GM18861 (cell line): ENCODE data around the gene COPB2.
"Not testable (repeated sequence)": the region's sequence is repeated elsewhere in the genome, so short reads cannot be mapped to it uniquely, and the experiment has no call there.

Source experiments
- ATAC-seq: cut with Tn5 transposase; IDR thresholded peaks from one replicate; pipeline ENCODE4 v1.9.1; 2021; ENCODE audit not compliant: unreplicated experiment

The COPB2 gene

DNA sequence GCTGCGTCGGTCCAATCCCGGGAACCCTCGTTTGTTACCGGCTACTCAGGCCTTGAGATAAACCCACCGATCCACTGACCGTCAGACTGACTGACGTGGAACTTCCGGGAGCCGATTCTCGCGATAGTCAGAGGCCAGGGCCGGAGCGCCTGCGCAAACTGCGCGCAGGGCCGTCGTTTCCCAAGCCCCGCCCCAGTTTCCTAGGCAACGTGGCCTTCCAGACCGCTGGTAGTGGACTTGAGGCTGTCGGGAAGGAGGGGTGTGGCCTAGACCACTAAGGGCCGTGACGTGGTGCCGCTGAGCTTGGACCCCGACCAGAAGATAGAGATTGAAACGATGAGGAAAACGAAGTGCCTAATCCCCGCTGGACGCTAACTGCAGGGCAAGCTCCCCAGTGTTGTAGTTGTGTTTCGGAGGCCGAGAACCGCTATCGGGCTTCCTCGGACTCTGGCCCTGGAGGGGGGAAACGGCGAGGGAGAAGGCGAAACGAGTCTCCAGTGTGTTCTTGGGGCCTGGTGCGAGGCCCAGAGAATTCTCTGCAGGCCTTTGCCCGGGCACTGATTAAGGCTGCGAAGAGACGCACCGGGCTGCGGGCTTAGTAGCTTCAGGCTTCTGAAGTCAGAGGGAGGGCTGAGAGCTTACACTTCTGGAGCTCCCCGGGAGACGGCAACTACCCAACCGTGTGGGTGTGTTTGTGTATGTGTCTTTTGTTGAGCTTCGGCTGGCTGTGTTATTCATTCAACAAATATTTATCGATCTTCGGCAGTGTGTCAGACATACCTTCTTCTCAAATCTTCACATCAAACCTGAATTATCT, at the start of gene COPB2:
Gene COPB2 (minus strand): TSS at position 96 of the 817 bp plus-strand sequence. CDS start 97 bp downstream, outside the sequence.
- peak; percentile 96 for ATAC-seq

DNA sequence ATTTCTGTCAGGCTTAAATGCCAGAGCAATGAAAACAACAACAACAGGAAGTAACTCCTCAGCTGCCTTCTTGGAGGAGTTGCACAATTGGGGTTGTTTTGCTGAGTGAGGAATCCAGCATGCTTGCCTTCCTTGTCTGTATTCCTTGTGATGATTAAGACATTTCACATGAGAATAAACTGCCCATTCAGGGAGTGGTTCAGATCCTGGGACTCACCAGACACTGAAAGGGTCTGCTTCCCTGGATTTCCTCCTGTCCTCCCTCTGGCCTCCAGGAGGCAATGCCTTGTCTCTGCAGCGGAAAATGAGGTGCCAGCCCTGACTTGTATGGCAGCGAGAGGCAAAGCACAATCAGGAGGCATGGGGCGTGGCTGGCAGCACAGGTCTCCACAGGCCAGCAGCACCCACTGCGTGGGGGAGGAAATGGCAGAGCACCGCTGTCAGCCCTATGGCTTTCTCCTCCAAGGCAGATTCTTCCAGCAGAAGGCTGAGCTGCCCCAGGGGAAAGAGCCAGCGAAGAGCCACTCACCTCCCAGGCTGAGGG, 45.4 kb upstream of the COPB2 start:
- no peak for ATAC-seq

DNA sequence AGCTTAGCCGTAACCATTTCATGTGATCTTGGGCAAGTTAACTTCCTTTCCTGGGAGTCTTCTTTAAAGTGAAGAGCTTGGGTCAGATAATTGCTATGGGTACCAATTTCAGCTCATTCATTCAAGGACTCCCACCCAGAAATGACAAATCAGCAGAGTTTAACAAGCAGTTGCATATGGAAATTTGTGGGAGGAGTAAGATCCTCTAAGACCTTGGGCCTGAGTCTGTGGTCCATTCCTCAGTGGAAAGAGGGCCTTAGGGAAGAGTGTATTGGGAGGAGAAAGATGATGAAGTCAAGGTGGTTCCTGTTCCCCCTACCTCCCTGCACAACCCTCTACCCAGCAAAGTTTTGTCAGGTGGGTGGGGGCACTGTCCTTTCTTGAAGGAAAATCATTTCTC, 44.8 kb upstream of the COPB2 start:
- ATAC-seq, result no peak

DNA sequence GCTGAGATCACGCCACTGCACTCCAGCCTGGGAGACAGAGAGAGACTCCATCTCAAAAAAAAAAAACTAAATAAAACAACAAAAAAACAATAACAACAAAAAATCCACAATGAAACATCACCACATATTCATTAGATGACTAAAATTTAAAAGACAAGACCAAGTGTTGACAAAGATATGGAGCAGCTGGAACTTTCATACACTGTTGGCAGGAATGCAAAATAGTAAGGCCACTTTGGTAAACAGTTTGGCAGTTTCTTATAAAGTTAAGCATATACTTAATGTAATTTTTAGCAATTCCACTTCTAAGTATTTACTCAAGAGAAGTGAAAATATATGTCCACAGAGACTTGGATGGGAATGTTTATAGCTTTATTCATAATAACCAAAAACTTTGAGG, 43.6 kb upstream of the COPB2 start:
- no peak for ATAC-seq

DNA sequence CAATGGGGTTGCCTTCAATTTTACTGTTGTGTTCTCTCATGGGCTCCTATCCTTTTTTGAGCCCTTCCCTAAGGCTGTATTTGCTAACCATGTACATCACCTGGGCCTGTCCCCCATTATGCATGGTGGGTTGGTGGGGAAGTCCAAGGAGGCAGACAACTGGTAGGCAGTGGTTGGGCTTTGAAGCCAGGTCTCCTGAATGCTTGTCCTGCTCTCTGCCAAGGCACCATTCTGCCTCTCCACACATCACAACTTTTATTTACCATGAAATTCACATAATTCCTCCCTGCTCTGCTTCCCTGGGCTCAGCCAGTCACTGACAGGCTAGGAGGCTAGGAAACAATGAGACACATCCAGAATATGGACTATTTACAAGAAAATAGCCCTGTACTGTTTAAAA, 41.0 kb upstream of the COPB2 start:
- no peak for ATAC-seq

DNA sequence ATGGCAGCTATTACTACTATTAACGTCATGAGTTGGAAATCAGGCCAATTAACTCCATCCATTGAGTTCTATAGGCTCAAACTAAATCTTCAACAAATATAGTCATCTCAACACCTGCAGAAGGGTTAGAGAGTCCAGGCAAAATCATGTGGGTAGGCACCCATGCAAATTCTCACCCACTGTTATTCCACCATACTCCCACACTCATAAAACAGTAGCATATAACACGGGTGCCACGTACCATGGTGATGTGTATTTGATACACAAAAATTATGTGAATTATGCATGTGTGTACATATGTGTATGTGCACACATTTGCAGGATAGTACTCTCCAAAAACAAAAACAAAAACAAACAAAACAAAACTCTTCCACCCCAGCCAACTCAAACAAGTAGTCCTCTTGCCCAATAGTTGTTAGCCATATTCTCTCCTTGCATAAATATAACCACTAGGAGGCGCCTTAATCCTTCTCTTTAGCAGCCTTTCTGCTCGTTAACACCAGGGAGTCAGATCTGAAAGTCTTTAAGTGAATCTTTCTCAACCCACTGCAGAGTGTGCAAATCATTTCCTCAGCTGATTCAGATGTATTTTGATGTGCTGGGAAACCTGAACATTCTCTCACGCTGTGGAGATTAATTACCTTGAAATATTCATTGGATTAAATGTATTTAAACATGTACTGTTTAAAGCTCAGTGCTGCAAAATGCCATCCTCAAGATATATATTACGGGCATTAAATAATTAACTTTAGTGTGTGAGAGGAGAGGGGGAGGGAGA, 38.0 kb upstream of the COPB2 start:
- ATAC-seq, result peak; percentile 81

DNA sequence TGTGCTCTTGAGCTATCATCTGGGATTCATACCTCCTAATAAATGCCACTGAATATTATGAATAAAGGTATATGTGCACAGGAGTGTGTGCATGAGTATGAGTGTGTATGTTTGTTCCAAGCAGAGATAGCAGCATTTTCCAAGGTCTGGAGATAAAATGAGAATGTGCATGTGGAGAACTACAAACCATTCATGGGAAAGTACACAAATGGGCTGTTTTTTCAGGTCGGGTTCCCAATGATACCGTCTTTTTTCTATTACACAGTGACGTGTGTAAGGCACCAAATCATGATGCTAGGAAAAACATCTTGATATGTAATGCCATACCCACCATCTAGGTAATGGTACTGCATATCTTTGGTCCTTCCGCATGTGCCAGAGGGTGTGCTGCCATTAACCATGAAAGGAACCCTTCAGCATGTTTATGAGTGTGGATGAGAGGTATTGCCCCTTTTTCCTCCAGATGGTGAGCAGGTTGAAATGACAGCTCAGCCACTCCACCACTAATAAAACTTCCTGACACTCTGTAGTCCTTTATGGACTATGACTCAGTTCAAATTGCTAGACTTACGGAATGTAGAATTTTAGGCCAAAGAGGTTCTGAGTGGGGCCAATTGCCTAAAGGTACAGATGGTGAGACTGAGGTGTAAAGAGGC, 36.4 kb upstream of the COPB2 start:
- ATAC-seq, result no peak

DNA sequence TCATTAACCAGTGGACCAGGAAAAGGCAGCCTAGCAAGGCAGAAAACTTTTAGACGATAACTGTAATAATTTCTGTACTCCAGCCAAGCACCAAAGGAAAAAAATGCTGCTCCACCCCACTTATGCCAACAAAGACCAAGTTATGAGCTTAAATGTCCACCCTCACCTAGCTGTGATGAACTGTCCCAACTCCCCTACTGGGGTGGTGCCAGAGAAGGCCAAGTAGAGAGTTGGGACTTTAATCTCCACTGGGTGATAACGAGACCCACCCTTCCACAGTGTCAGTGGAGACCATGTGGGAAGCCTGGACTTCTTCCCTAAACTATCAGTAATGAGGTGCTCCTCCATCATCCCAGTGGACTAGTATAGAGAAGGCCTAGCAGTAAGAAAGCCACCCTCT, 33.8 kb upstream of the COPB2 start:
- ATAC-seq, result no peak

DNA sequence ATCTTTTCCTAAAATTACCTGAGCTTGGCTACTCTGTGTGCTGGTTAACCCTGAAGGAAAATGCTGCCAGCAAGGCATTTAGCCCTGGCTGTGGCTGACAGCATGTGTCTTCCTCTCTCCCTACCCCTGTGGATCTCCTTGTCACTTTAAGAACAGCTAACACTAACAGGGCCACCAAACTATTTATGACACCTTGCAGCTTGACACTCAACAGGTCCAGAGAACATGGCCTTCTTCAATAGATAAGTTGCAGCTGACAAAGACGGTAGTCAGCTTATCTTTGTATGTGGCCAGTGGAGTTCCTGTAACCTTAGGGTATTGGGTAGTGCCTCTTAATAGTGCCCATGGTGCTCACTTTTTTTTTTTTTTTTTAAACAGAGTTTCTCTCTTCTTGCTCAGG, 32.0 kb upstream of the COPB2 start:
- no peak for ATAC-seq

DNA sequence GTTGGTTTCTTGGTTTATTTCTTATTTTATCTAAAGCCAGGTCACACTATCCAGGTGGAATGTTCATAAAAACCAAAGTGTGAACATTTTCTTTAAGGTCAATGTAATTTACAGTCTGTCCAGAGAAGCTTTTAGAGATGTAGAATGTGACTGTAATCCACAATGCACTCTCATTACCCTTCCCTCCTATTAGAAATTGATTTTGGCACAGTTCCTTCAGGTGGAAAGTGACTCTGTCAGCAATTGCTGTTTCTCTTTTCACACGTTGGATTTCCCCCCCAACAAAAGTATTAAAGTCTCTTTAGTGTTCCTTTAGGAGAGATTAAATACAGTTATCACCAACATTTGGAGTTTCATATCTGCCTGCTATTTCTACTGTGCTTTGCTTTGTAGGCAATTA, 31.6 kb upstream of the COPB2 start:
- no peak for ATAC-seq

DNA sequence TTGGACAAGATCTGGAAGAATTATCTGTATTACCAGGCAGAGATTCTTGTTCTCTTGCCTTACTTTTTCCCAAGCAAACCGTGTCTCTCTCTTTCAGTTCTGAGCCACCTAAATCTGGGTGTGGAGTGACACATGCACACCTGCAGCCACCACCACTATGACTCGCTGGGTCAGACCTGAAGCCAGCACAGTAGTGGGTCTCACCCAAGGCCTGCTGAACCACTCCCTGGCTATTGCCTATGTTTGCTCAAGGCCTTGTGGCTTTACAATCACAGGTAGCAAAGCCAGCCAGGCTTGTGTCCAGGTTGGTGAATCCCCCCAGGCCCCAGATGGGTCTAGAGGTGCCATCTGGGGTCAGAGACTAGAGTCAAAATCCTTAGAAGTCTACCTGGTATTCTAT, 28.7 kb upstream of the COPB2 start:
- ATAC-seq, result no peak

DNA sequence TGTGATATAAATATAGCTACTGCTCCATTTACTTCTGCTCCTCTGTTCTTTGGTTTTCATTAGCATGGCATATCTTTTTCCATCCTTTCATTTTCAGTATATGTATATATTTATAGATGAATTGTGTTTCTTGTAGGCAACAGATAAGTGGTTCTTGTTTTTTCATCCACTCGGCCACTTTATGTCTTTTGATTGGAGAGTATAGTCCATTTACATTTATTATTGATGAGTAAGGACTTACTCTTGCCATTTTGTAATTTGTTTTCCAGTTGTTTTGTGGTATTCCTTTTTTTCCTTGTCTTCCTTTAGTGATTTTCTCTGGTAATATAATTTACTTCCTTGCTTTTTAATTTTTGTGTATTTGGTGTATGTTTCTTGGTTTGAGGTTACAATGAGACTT, 26.8 kb upstream of the COPB2 start:
- ATAC-seq, result no peak

DNA sequence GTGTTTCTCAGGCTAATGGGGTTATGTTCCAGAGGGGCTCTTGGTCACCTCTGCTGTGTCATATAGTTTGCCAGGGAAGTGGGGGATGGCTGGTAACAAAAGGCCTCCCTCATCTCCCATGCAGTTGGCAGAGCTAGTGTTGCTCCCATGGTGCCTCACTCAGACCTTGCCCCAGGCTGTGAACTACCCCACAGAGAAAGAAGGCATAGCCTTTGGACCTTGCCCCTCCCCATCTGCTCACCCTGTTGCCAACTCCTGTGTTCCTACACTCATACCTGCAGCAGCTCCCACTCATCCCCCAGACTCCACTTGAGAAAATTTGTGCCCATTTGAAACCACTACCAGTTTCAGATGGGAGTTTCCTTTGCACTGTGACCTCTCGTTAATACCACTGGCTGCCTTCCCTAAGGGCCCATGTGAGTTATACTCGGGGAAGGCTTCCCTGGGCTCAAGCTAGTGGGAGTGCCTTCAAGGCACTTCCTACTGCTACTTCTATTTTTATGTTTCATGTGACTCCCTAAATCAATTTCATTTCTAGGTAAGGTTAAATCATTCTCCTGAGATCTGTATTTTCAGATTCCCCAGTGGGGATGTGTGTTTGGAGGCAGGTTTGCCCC, 25.3 kb upstream of the COPB2 start:
- no peak for ATAC-seq

DNA sequence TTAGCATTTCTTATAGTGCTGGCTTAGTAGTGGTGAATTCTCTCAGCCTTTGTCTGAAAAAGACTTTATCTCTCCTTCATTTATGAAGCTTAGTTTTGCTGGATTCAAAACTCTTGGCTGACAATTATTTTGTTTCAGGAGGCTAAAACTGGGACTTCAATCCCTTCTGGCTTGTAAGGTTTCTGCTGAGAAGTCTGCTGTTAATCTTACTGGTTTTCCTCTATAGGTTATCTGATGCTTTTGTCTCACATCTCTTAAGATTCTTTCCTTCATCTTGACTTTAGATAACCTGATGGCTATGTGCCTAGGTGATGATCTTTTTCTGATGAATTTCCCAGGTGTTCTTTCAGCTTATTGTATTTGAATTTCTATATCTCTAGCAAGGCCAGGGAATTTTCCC, 23.4 kb upstream of the COPB2 start:
- ATAC-seq, result not testable (repeated sequence)

DNA sequence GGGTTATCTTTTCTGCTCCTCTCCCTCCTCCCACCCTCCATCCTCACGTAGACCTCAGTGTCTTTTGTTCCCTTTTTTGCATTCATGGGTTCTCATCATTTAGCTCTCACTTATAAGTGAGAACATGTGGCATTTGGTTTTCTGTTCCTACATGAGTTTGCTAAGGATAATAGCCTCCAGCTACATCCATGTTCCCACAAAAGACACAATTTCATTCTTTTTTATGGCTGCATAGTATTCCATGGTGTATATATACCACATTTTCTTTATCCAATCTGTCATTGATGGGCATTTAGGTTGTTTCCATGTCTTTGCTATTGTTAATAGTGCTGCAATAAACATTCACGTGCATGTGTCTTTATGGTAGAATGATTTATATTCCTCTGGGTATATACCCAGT, 11.7 kb upstream of the COPB2 start:
- ATAC-seq, result not testable (repeated sequence)

DNA sequence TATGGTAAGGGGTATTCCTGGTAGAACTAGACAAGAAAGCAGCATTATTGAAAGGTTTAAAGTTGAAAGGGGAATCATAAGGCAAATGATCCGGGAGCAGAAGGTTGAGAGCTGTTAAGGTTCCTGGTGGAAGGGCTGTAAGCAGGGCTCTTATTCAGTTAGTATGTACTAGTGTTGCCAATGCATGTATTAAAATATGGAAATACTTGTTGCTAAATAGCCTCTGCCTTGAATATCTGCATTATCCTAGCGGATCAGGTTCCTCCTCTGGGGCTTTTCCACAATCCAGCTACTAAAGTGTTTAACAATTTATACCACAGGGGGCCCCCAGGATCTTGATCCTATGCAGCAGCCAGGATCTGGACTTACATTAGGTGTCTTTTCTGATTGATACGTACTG, 7.3 kb upstream of the COPB2 start:
- no peak for ATAC-seq

DNA sequence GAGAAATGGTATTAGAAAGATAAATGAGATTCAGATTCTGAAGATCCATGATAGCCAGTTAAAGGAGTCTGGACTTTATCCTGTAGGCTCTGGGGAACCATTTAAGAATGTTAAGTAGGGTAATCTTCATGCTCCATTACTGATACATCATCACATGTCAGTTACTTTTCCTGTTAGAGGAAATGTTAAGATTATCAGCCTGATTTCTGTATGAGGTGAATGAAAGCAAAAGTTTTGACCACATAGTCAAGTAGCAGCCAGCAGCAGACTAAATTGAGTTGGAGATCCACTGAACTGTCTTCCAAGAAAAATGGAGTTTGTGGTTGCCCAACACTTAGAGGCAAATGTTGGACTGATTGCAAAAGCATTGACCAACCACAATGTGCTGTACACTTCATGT, 4.7 kb upstream of the COPB2 start:
- no peak for ATAC-seq

DNA sequence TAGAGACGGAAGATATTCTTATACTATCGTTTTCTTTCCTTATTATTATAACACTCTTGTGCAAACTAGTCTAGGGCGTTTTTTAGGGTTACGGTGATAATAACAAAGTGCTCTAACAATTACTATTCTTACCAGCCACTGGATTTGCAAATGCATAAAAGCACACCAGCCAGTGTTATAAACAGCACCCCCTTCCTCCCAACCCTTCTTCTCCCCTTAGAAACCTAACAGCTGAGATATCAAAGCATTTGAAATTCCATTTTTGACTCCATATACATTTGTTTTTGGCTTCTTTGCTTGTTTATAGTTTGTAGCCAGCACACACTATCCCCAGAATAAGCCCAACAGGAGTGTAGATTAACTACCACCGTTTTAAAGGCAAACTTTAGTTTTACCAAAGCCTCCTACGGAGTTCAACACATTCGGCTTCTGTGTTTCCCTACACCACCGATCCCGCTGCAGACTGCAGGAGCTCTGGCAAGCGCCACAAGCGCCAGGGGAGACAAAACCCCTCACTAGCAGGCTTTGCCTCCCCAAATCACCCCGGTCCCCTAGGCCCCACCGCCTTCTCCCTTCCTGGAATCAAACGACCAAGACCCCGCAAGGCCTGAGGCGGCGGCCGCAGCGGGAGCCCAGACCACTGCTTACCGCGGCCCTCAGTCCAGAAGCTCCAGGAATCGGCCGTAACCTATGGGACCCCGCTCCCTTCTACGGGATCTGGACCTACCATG, 461 bp downstream of the COPB2 start:
- peak; percentile 2 for ATAC-seq

DNA sequence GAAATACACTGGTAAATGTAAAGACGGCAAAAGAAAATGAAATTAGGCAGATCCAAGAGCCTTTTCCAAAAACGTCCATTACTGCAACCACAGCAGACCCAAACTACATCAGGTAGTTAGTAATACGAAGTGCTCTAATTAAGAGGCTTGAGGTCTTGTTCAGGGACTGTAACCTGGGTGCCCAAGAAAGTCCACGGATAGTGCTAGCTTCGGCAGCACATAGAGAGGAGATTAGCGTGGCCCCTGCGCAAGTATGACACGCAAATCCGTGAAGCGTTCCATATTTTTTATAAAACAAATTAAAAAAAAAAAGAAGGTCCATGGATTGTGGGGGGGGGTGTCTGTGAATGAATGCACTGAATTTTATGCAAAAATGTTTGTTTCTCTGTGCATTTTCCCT, 1.4 kb downstream of the COPB2 start:
- ATAC-seq, result no peak

DNA sequence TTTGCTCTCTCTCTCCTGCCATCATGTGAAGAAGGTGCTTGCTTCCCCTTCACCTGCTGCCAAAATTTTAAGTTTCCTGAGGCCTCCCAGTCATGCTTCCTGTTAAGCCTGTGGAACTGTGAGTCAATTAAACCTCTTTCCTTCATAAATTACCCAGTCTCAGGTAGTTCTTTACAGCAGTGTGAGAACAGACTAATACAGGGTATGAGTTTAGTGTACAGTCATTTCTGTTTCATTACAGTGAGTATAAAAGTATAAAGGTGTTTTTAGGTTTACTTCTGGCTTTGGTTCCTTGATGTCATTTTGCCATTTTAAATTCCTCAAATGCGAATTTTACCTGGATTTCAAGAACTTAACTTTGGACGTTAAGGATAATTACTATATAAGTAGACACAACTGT, 7.2 kb downstream of the COPB2 start:
- ATAC-seq, result not testable (repeated sequence)
